Amniotic epithelial cell (primary cell): ENCODE measurements around the gene COL27A1.

ENCODE experiments used
- DNase-seq: peaks from one replicate; pipeline ENCODE4 v3.0.0-alpha.2; 2010; ENCODE audit warnings: low read depth

COL27A1 gene

GRCh38 chr9:114149181-114149580 is 6.2 kb upstream of the COL27A1 start:
- DNase-seq, result no peak

GRCh38 chr9:114149765-114150340 is 5.5 kb upstream of the COL27A1 start:
- no peak for DNase-seq

GRCh38 chr9:114150608-114151007 is 4.7 kb upstream of the COL27A1 start:
- no peak for DNase-seq

DNA sequence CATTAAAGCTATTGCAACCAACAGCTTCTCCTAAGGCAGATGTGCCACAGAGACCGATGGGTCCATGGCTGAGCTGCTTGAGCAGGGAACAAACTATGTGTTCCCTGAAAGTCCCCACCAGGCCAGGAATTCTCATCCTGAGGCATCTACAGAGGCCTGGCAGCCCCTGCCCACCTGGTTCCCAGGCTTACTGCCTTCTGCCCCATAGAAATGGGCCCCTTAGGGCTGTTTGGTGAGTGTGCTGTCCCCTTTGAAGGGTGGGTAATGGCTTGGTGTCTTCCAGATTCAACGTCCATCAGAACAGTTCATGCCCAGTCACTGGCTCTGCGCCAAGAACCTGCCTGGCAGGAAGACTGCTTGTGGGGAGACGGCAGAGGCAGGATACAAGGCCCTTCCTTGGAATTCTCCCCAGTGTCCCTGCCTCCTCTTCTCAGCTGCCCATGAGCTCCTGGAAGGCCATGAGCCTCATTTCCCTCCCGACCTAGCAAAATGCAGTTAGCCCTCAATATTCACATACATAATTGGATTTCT is 3.8 kb upstream of the COL27A1 start:
- no peak for DNase-seq

- peak; percentile 10 for DNase-seq
Measured at GRCh38 chr9:114153761-114154599, 1.4 kb upstream of the COL27A1 start.

- DNase-seq, result no peak
Measured at GRCh38 chr9:114154600-114155102, 686 bp upstream of the COL27A1 start.

- DNase-seq, result no peak
Measured at GRCh38 chr9:114155995-114156656, 789 bp downstream of the COL27A1 start.

- peak; percentile 87 for DNase-seq
Measured at GRCh38 chr9:114156657-114157421, 1.5 kb downstream of the COL27A1 start.

- peak; percentile 33 for DNase-seq
Measured at GRCh38 chr9:114157516-114158176, 2.3 kb downstream of the COL27A1 start.

DNA sequence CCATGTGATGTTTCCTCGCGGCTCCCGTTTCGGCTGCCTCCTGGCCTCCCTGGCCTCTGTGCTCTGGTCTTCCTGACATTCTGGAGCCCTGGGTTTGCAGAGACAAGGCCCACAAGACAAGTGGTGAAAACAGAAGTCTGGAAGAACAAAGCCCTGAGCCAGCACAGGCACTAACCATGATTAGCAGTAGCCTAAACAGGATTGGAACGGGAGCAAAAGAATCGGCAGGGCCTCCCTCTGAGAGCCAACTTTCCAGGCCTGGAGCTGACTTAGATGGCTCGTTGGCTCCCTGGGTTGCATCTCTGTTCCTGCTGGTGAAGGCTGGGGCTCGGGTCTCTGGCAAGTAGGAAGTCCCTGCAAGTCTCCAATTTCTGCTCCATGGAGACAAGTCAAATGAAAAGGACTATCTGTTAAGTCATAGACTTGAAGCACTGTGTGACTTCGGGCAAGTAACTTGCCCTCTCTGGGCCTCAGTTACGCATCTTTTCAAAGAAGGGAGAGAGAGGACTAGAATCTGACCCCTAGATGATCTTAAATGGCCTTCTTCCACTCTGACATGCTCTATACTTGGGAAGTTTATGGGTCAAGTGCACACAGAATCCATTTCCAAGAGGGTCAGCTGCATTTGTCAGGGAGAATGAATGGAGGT is 3.3 kb downstream of the COL27A1 start:
- DNase-seq, result no peak

DNA sequence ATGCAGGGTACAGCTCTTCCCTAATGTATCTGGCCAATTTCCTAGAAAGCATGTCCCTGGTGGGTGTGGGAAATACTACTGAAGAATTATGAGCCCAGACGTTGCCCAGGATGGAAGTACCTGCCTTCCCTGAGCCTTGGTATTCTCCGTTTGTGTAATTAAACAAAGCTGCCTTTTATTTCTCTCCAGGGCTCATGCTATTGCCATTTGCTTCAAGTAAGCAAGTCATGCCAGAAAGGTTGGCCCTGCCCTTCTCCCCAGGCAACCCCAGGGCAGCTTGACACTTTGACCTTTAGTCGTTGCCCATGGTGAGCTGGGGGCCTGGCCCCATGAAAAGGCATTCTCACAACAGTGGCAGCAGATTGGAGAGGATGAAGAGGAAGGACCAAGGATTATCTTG is 4.4 kb downstream of the COL27A1 start:
- no peak for DNase-seq

GRCh38 chr9:114161513-114161912 is 6.2 kb downstream of the COL27A1 start:
- no peak for DNase-seq

DNA sequence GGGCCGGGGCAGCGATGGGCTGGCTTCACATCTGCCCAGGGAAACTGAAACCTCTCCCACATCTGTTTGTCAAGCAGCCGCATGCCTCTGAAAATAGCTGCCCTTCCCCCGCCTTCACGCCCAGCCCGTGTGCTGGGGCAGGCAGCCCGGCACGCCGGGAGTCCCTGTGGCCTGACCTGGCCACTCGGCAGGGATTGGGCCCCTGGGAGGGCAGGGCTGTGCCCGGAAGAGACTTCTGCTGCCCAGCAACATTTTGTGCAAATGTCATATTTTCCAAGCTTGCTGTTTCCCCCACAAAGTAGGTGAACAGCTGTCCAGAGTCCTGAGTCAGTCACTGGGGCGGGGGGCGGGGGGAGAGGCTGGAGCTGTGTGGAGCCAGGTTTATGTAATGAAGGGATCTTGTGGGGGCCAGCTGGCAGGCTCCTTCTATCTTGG is 8.2 kb downstream of the COL27A1 start:
- DNase-seq, result peak; percentile 43

GRCh38 chr9:114164191-114164794 is 9.0 kb downstream of the COL27A1 start:
- DNase-seq, result no peak

GRCh38 chr9:114165407-114166102 is 10.2 kb downstream of the COL27A1 start:
- no peak for DNase-seq

GRCh38 chr9:114166103-114166470 is 10.8 kb downstream of the COL27A1 start:
- DNase-seq, result no peak

- DNase-seq, result no peak
Measured at GRCh38 chr9:114166614-114167572, 11.6 kb downstream of the COL27A1 start.

GRCh38 chr9:114167591-114168091 is 12.3 kb downstream of the COL27A1 start:
- DNase-seq, result no peak
